Suprapubic skin (tissue), 4 donors: Measurements from ENCODE around the gene ESRP2. TPM values are rescaled to one million over a fixed set of nuclear protein-coding genes. Genes with fewer than 3 reads are reported as not detected.

ENCODE experiments used
- DNase-seq, 2 donors: peaks; one replicate each; pipeline ENCODE4 v3.0.0-alpha.2; 2019; ENCODE audit warnings: low spot score in 2 of 2
- H3K27ac ChIP-seq: fragments of 200-600 bp; sonication (generic); one replicate; pipeline ENCODE4 v1.5.1; 2019
- H3K27me3 ChIP-seq: fragments of 200-600 bp; sonication (generic); one replicate; pipeline ENCODE4 v1.5.1; 2019
- H3K36me3 ChIP-seq: fragments of 200-600 bp; sonication (generic); one replicate; pipeline ENCODE4 v1.5.1; 2019
- H3K4me1 ChIP-seq: fragments of 200-600 bp; sonication (generic); one replicate; pipeline ENCODE4 v1.5.1; 2019
- H3K4me3 ChIP-seq: fragments of 200-600 bp; sonication (generic); one replicate; pipeline ENCODE4 v1.5.1; 2019; ENCODE audit warnings: mild to moderate bottlenecking
- H3K9me3 ChIP-seq: fragments of 200-600 bp; sonication (generic); one replicate; pipeline ENCODE4 v1.5.1; 2019
- CTCF ChIP-seq, 2 donors: fragments of 200-600 bp in 1 of 2; fragments of 450-650 bp in 1 of 2; sonication (generic) in 1 of 2; IDR thresholded peaks; one replicate each; pipeline ENCODE4 v1.5.1; 2016 to 2019; ENCODE audit warnings: antibody characterized with exemption in 2 of 2, mild to moderate bottlenecking in 1 of 2, moderate library complexity in 1 of 2
- EP300 ChIP-seq: sonication (generic); formaldehyde crosslinking; IDR thresholded peaks from one replicate; pipeline ENCODE4 v1.6.1; 2017; ENCODE audit warnings: antibody characterized with exemption
- POLR2A ChIP-seq, 2 donors: fragments of 450-650 bp; IDR thresholded peaks; one replicate each; pipeline ENCODE4 v1.6.1; 2017; ENCODE audit warnings: antibody characterized with exemption in 2 of 2, mild to moderate bottlenecking in 2 of 2, moderate library complexity in 2 of 2
- POLR2AphosphoS5 ChIP-seq, 3 donors: sonication (generic); formaldehyde crosslinking; IDR thresholded peaks; one replicate each; pipeline ENCODE4 v1.6.1; 2017; ENCODE audit warnings: antibody characterized with exemption in 3 of 3
- WGBS: methylation state at CpG from one replicate; pipeline ENCODE4 v1.1.5; 2018; 5-methylcytosine and 5-hydroxymethylcytosine counted together
- total RNA-seq, 4 donors: library from RNA; depleted of rRNA; stranded (reverse); fragments of >200 nt; gene quantifications; one replicate each; pipeline ENCODE4 v1.1.0, GENCODE V29; 2016

The ESRP2 gene
- total RNA-seq, 4 donors from 2014 or later: 77.0 to 133 (median 99.7) TPM

- TF ChIP-seq CTCF (IDR thresholded peaks at IDR 0.05) (no peak), POLR2AphosphoS5 (IDR thresholded peaks at IDR 0.05) (no peak), EP300 (no peak), POLR2A (IDR thresholded peaks at IDR 0.05) (no peak)
Measured at GRCh38 chr16:68226116-68226515, 9.8 kb downstream of the ESRP2 start.

GRCh38 chr16:68223072-68223471 is 12.9 kb downstream of the ESRP2 start:
- Histone ChIP-seq H3K4me1 (peaks cover 8% of the 10 kb centered on the region), H3K9me3 (no peaks in the 10 kb centered on the region), H3K27me3 (no peaks in the 10 kb centered on the region), H3K4me3 (no peak overlapping the region), H3K36me3 (peaks cover 20% of the 10 kb centered on the region), H3K27ac (no peak overlapping the region)
- TF ChIP-seq POLR2AphosphoS5 (IDR thresholded peaks at IDR 0.05) (no peak), CTCF (IDR thresholded peaks at IDR 0.05) (no peak), POLR2A (IDR thresholded peaks at IDR 0.05) (no peak), EP300 (no peak)
- WGBS: 68% methylated on average over 1 of the region's 1 CpG
- DNase-seq: no peak

More at GRCh38 chr16:68226116-68226515, 9.8 kb downstream of the ESRP2 start:
- Histone ChIP-seq H3K4me3 (no peak overlapping the region), H3K27ac (no peak overlapping the region), H3K9me3 (no peaks in the 10 kb centered on the region), H3K4me1 (peaks cover 17% of the 10 kb centered on the region), H3K27me3 (no peaks in the 10 kb centered on the region), H3K36me3 (peaks cover 33% of the 10 kb centered on the region)
- DNase-seq: no peak
- 84% methylated on average over 4 of the region's 4 CpGs for WGBS

GRCh38 chr16:68219725-68220351 is 16.1 kb downstream of the ESRP2 start:
- DNase-seq: no peak
- H3K9me3 ChIP-seq: no peaks in the 10 kb centered on the region
- no peak overlapping the region for H3K4me3 ChIP-seq
- TF ChIP-seq EP300: no peak
- TF ChIP-seq POLR2A (IDR thresholded peaks at IDR 0.05): no peak
- no peak for TF ChIP-seq POLR2AphosphoS5 (IDR thresholded peaks at IDR 0.05)
- no peak for TF ChIP-seq CTCF (IDR thresholded peaks at IDR 0.05)
- H3K27ac ChIP-seq: no peak overlapping the region
- no peaks in the 10 kb centered on the region for H3K27me3 ChIP-seq
- 84% methylated on average over 6 of the region's 6 CpGs for WGBS
- H3K36me3 ChIP-seq: peaks cover 4% of the 10 kb centered on the region
- H3K4me1 ChIP-seq: no peaks in the 10 kb centered on the region

DNA sequence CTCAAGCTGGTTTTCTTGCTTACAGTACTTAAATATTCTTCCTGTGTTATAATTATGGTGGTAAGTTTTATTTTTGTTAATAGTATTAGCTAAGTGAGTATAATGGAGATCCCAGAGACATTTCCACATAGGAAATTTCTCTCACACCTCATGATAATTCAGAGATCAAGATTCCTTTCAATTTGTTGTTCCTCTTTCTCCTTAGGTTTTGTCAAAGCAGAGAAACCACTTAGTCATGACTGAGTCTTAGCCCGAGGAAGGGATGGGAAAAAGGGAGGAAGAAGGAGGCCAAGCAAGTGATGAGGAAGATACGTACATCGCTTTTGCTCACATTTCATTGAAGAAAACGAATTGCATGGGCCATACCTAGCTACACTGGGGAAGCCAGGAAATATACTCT is 18.4 kb downstream of the ESRP2 start:
- TF ChIP-seq CTCF (IDR thresholded peaks at IDR 0.05): no peak
- TF ChIP-seq POLR2AphosphoS5 (IDR thresholded peaks at IDR 0.05): no peak
- no peak for TF ChIP-seq EP300
- no peak for TF ChIP-seq POLR2A (IDR thresholded peaks at IDR 0.05)
- no peak for DNase-seq
- H3K27me3 ChIP-seq: no peaks in the 10 kb centered on the region
- H3K36me3 ChIP-seq: peaks cover 4% of the 10 kb centered on the region
- H3K9me3 ChIP-seq: no peaks in the 10 kb centered on the region
- no peaks in the 10 kb centered on the region for H3K4me1 ChIP-seq
- no peak overlapping the region for H3K27ac ChIP-seq
- 87% methylated on average over 4 of the region's 4 CpGs for WGBS
- no peak overlapping the region for H3K4me3 ChIP-seq

DNA sequence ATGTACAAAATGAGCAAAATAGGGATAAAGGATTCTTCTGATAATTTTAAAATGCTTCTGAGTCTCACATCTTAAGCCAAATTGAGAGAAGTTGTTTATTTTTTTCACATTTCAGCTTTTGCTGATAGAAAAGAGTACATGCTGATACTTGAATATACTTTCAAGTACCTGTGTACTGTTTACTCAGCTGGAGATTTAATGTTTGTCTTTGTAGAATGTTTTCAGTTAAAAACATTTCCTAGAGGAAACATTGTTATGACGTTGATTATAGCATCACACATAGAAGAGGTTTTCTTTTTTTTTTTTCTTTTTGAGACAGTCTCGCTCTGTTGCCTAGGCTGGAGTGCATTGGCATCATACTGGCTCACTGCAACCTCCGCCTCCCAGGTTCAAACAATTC is 19.7 kb downstream of the ESRP2 start:
- Histone ChIP-seq H3K9me3 (no peaks in the 10 kb centered on the region), H3K4me3 (no peak overlapping the region), H3K27me3 (no peaks in the 10 kb centered on the region), H3K27ac (no peak overlapping the region), H3K36me3 (peaks cover 4% of the 10 kb centered on the region), H3K4me1 (no peaks in the 10 kb centered on the region)
- no peak for DNase-seq
- 96% methylated on average over 3 of the region's 3 CpGs for WGBS
- TF ChIP-seq POLR2AphosphoS5 (IDR thresholded peaks at IDR 0.05): no peak

DNA sequence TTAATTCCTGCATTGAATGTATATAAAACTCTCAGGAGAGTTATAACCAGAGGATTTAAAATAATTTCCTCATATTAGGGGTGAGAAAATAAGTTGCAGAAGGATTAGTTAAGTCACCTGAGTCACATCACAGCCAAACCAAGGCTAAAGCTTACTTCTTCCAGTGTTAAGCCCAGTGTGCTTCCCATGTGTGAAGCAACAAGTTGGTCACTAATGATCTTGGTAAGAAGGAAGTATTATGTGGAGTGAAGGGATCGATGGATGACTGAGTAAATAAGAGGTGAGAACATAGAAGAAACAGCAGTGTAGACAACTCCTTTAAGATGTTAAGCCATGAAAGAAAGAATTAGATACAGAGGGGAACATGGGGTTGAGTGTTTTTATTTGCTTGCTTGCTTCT is 20.6 kb downstream of the ESRP2 start:
- H3K9me3 ChIP-seq: no peaks in the 10 kb centered on the region
- TF ChIP-seq CTCF (IDR thresholded peaks at IDR 0.05) (no peak), EP300 (no peak), POLR2A (IDR thresholded peaks at IDR 0.05) (no peak), POLR2AphosphoS5 (IDR thresholded peaks at IDR 0.05) (no peak)
- peaks cover 4% of the 10 kb centered on the region for H3K36me3 ChIP-seq
- no peak overlapping the region for H3K27ac ChIP-seq
- no peak for DNase-seq
- H3K27me3 ChIP-seq: no peaks in the 10 kb centered on the region
- WGBS: 100% methylated on average over 1 of the region's 1 CpG
- no peaks in the 10 kb centered on the region for H3K4me1 ChIP-seq
- no peak overlapping the region for H3K4me3 ChIP-seq
